ENCODE data around the gene DCHS2. TPM values are rescaled to one million over a fixed set of nuclear protein-coding genes. Genes with fewer than 3 reads are reported as not detected.

The DCHS2 gene
- total RNA-seq, 1 donor from 2014 or later, result 4.1 TPM

DNA sequence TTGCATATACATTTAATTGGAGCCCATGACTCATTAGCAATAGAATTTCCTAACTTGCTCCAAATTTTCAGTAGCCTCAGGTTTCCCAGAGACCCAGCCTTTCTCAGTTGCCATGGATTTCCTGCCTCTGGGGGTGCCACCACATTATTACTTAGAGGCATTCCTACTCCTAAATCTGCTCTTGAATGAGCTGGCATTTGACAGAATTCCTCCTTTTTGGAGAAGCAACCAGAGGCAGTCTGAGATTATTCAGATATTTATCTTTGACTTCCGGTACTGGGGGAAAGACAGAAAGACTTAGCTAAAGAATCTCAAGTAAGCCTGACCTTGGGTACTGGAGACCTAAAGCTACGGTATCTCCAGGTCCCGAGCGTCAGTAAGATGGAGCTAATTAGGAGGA lies 76.3 kb downstream of the DCHS2 start:
- peaks cover 23% of the 10 kb centered on the region for H3K4me1 Mint-ChIP-seq
- peaks cover 8% of the 10 kb centered on the region for H3K9me3 Mint-ChIP-seq
- H3K27ac Mint-ChIP-seq, result no peak overlapping the region
- H3K27me3 Mint-ChIP-seq (ENCODE audit: low read depth), result peaks cover 15% of the 10 kb centered on the region
- no peak for DNase-seq (ENCODE audit: low spot score in 2 of 2, unreplicated experiment in 2 of 2)
- H3K36me3 Mint-ChIP-seq, result no peaks in the 10 kb centered on the region
- H3K4me3 Mint-ChIP-seq, result peak overlapping the region; percentile 34
- TF ChIP-seq, protein P1, sequence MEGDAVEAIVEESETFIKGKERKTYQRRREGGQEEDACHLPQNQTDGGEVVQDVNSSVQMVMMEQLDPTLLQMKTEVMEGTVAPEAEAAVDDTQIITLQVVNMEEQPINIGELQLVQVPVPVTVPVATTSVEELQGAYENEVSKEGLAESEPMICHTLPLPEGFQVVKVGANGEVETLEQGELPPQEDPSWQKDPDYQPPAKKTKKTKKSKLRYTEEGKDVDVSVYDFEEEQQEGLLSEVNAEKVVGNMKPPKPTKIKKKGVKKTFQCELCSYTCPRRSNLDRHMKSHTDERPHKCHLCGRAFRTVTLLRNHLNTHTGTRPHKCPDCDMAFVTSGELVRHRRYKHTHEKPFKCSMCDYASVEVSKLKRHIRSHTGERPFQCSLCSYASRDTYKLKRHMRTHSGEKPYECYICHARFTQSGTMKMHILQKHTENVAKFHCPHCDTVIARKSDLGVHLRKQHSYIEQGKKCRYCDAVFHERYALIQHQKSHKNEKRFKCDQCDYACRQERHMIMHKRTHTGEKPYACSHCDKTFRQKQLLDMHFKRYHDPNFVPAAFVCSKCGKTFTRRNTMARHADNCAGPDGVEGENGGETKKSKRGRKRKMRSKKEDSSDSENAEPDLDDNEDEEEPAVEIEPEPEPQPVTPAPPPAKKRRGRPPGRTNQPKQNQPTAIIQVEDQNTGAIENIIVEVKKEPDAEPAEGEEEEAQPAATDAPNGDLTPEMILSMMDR (IDR thresholded peaks at IDR 0.05; ENCODE audit: unreplicated experiment), result no peak

DNA sequence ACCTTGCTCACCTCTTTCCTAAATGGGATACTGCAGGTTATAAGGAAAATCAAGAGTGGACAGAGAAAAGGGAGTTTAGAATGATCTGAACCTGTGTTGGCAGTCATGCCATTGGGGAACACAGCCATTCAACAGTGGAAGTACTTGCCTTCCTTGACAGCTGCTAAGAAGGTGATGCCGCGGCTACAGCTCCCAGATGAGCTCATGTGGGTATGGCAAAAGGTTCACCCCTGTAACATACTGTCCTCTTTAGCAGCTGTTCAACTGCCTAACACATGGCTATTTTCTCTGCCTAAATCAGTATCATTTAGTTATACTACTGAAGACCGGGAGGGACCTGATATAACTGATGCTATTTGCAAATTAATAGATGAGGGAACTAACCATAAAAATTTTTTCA lies 76.8 kb downstream of the DCHS2 start:
- DNase-seq (ENCODE audit: low spot score in 2 of 2, unreplicated experiment in 2 of 2), result no peak
- H3K36me3 Mint-ChIP-seq, result no peaks in the 10 kb centered on the region
- peaks cover 8% of the 10 kb centered on the region for H3K9me3 Mint-ChIP-seq
- H3K4me3 Mint-ChIP-seq, result no peak overlapping the region
- H3K27ac Mint-ChIP-seq, result no peak overlapping the region
- peaks cover 10% of the 10 kb centered on the region for H3K27me3 Mint-ChIP-seq (ENCODE audit: low read depth)
- H3K4me1 Mint-ChIP-seq, result peaks cover 23% of the 10 kb centered on the region
- TF ChIP-seq, protein P1 (IDR thresholded peaks at IDR 0.05; ENCODE audit: unreplicated experiment), result no peak

DNA sequence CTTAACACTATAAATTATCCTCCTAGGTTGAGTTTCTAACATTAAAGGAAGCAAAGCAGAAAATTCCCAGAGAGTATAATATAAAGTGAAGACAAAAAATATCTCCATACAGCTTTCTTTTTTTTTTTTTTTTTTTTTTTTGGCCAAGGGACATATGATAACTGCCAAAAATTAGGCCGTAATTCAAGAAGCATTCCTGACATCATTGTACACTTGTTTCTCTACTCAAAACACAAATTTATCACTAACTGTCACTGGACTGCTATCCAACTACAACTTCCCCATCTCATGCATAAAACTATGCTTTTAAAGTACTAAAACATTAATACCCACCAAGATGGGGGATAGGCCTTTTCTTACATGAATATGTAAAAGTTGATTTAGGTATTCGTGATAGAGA lies 77.2 kb downstream of the DCHS2 start:
- Mint-ChIP-seq H3K4me3 (no peak overlapping the region), H3K9me3 (peaks cover 8% of the 10 kb centered on the region), H3K27ac (no peak overlapping the region), H3K36me3 (no peaks in the 10 kb centered on the region), H3K27me3 (ENCODE audit: low read depth) (peaks cover 7% of the 10 kb centered on the region), H3K4me1 (peaks cover 23% of the 10 kb centered on the region)
- DNase-seq (ENCODE audit: low spot score in 2 of 2, unreplicated experiment in 2 of 2), result no peak
- TF ChIP-seq, protein P1 (IDR thresholded peaks at IDR 0.05; ENCODE audit: unreplicated experiment), result no peak

DNA sequence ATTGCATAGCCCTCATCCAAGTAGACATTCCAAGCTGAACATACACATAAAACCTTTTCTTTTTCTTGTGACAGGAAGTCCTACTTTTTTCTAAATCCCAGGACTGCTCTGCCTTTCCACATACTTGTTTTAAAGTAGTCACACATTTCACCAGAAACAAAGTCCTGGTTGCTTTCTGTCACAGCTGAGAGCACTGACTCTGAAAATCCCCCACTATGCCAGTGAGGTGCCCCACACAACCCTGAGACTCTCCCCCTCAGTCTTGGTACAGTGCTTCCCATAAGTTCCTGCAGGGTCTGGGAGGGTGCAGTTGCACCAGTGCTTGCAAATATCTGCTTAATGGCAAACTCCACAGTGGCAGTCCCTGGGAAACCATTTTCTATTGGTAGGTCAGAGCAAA lies 84.2 kb downstream of the DCHS2 start:
- Mint-ChIP-seq H3K27ac (no peak overlapping the region), H3K4me3 (no peak overlapping the region), H3K36me3 (no peaks in the 10 kb centered on the region), H3K4me1 (peaks cover 17% of the 10 kb centered on the region), H3K9me3 (peaks cover 14% of the 10 kb centered on the region), H3K27me3 (ENCODE audit: low read depth) (peaks cover 3% of the 10 kb centered on the region)
- TF ChIP-seq, protein P1 (IDR thresholded peaks at IDR 0.05; ENCODE audit: unreplicated experiment), result no peak
- DNase-seq (ENCODE audit: low spot score in 2 of 2, unreplicated experiment in 2 of 2), result no peak

DNA sequence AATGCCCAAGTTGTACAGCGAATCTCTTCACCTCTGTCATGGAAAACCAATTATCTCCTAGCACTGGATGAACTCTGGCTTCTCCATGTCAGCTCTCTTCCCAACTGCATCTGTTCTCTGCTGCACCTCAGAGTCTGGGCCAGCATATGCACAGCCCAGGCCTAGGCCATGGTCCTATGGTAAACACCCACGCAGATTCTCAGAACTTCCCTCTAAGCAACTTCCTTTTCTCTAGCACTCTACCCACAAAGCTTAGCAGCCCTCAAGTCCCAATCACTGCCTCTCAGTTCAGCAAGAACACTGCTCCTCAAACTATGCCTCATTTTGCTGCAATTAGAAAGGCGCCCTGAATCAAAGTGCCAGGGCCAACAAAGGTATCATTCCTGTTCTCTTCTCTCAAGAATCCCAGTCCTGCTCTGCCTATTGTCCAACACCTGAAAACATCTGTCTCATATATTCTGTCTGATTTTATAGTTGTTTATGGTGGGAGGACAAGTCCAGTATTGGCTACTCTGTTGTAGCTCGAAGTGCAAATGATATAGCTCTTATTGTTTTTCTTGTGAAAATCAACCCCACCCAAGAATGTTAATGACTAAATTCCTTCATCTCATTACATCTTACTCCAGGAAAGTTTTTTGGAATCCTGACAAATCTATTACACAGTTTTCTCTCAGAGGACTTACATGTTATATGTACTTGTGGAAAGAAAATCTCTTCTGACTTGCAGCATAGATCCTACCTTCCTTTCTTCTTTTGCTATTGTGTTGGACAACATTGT lies 85.4 kb downstream of the DCHS2 start:
- Mint-ChIP-seq H3K4me1 (peaks cover 17% of the 10 kb centered on the region), H3K27me3 (ENCODE audit: low read depth) (no peaks in the 10 kb centered on the region), H3K36me3 (no peaks in the 10 kb centered on the region), H3K9me3 (peaks cover 14% of the 10 kb centered on the region), H3K4me3 (no peak overlapping the region), H3K27ac (peak overlapping the region; percentile 1)
- no peak for DNase-seq (ENCODE audit: low spot score in 2 of 2, unreplicated experiment in 2 of 2)
- TF ChIP-seq, protein P1 (IDR thresholded peaks at IDR 0.05; ENCODE audit: unreplicated experiment), result no peak

Data from mesothelial cell of epicardium (in vitro differentiated cells).